ENCODE data around the gene MLC1.

MLC1 gene

DNA sequence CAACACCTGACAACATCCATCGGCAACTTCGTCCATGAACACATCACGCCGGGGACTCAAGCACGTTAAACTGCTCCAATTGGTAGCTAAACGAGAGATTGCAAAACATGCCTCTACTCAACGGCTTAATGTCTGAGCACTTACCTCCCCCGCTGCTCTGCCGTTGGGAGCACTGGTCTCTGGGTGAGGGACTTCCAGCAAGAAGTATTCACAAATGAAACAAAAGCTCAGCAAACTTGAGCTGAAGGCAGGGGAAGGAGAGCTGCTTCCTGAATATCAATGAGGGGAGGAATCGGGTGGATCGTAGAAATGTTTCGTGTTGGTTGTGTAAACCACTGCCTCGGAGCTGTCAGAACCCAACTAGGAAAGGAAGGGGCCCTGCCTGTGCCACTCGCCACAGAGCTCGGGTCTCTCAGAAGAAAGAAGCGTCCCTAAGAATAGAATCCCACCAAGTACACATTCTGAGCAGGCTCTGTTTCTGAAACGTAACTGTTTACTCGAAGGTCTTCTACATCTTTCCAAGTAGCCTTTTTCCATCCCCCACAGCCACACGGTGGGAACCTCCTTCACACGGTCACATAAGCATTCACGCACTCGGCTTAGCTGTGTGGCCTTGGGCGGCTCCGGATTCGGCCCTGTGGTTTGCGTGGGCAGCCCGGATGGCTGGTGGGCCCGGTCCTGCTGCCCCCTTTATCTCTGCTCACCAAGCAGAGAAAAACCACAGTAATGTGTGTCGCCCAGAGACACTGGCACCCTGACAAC, at the start of gene MLC1:
Gene MLC1 (minus strand): TSS at position 216 of the 762 bp plus-strand sequence. CDS start 524 bp downstream, outside the sequence.
- Histone ChIP-seq H3K9ac (ENCODE audit: low read length) (no peak within 1 kb of the TSS), H3K4me3 (ENCODE audit: low read length) (no peak within 1 kb of the TSS), H3K4me1 (ENCODE audit: control insufficient read depth, insufficient read depth, low read length) (peaks cover 8% of the 10 kb centered on the region), H3K9me3 (ENCODE audit: control insufficient read depth, low read length) (no peaks in the 10 kb centered on the region), H3K27me3 (replicated peaks; ENCODE audit: control insufficient read depth, insufficient read depth, low read length) (peaks cover 44% of the 10 kb centered on the region), H3K36me3 (ENCODE audit: control insufficient read depth, insufficient read depth, low read length, severe bottlenecking) (no peaks in the 10 kb centered on the region)
- peak; percentile 5 for DNase-seq (ENCODE audit: low read depth)

DNA sequence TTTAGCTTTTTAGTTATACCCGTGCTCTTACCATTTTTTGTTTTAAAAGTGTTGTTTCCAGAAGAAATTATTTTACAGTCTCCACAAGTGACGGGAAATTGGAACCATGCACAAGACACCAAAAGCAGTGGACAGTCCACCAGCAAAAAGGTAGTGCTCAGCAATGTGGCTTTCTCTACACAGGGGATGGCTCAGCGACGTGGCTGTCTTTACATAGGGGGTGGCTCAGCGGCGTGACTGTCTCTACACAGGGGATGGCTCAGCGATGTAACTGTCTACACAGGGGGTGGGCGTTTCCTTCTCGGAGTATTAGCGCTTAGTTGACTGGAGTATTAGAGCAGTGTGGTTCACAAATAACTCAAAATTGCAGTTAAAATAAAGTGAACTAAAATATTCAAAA, 49.3 kb upstream of the MLC1 start:
- H3K4me1 ChIP-seq (ENCODE audit: control insufficient read depth, insufficient read depth, low read length) = no peaks in the 10 kb centered on the region
- H3K27me3 ChIP-seq (replicated peaks; ENCODE audit: control insufficient read depth, insufficient read depth, low read length) = no peaks in the 10 kb centered on the region
- no peak overlapping the region for H3K9ac ChIP-seq (ENCODE audit: low read length)
- no peak overlapping the region for H3K4me3 ChIP-seq (ENCODE audit: low read length)
- no peaks in the 10 kb centered on the region for H3K36me3 ChIP-seq (ENCODE audit: control insufficient read depth, insufficient read depth, low read length, severe bottlenecking)
- H3K9me3 ChIP-seq (ENCODE audit: control insufficient read depth, low read length) = peaks cover 4% of the 10 kb centered on the region
- DNase-seq (ENCODE audit: low read depth) = no peak

DNA sequence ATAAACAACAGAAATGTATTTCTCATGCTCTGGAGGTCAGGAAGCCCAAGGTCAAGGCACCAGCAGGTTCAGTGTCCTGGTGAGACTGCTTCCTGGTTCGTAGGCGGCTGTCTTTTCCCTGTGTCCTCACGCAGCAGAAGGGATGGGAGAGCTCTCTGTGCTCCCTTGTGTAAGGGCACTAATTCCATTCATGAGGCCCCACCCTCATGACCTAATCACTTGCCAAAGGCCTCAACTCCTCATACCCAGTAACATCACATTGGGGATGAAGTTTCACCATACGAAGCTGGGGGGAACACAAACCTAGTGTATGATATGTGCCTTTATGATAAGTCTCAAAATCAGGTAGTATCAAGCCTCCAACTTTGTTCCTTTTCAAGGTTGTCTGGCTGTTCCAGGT, 46.7 kb upstream of the MLC1 start:
- Histone ChIP-seq H3K4me3 (ENCODE audit: low read length) (no peak overlapping the region), H3K9ac (ENCODE audit: low read length) (no peak overlapping the region), H3K27me3 (replicated peaks; ENCODE audit: control insufficient read depth, insufficient read depth, low read length) (no peaks in the 10 kb centered on the region), H3K36me3 (ENCODE audit: control insufficient read depth, insufficient read depth, low read length, severe bottlenecking) (no peaks in the 10 kb centered on the region), H3K4me1 (ENCODE audit: control insufficient read depth, insufficient read depth, low read length) (no peaks in the 10 kb centered on the region), H3K9me3 (ENCODE audit: control insufficient read depth, low read length) (peaks cover 4% of the 10 kb centered on the region)
- no peak for DNase-seq (ENCODE audit: low read depth)

DNA sequence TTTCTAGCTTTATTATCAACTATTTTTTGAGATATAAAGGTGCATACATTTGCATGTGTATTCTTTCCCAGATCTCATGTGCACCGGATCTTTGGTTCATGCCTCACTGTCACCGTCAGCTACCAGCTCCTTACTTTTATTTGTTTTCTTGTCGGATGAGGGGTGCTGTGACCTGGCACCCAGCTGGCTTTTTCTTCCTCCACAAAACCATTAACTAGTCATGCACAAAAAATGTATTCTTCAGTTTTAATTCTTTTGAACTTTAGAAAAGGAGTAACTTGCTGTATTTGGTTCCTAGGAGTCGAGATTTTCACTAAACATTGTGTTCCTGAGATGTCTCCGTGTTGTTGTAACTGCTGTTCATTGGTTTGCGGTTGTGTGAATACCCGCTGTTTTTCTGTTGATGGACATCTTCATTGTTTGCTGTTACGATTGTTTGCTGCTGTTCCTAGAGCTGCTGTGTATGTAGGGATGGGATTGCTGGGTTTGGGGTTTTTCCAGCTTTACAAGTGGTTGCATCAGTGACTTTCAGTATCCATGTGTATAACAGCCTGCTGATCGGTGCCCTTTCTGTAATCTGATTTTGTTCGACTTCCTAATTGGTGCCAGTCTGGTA, 44.0 kb upstream of the MLC1 start:
- no peaks in the 10 kb centered on the region for H3K4me1 ChIP-seq (ENCODE audit: control insufficient read depth, insufficient read depth, low read length)
- H3K4me3 ChIP-seq (ENCODE audit: low read length) = no peak overlapping the region
- no peaks in the 10 kb centered on the region for H3K36me3 ChIP-seq (ENCODE audit: control insufficient read depth, insufficient read depth, low read length, severe bottlenecking)
- peaks cover 5% of the 10 kb centered on the region for H3K9me3 ChIP-seq (ENCODE audit: control insufficient read depth, low read length)
- no peak overlapping the region for H3K9ac ChIP-seq (ENCODE audit: low read length)
- H3K27me3 ChIP-seq (replicated peaks; ENCODE audit: control insufficient read depth, insufficient read depth, low read length) = no peaks in the 10 kb centered on the region
- peak; percentile 25 for DNase-seq (ENCODE audit: low read depth)

DNA sequence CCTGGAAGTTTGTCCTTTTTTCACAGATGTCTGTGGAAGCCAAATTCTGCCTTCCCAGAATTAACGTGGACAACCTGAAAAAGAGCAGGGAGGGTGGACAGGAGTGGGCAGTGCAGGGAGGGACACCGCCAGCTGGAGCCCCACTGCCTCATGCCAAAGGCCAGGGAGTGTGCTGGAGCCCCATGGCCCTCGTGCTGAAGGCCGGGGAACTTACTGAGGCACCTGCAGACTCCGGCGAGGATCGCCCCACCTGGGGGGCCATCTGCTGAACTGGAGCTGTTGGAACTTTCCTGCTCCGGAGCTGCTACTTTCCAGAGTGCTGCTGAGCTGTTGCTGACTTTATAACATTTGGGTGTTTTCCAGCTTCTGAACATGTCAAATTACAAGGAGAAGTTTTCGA, 39.8 kb upstream of the MLC1 start:
- H3K9me3 ChIP-seq (ENCODE audit: control insufficient read depth, low read length) = peaks cover 26% of the 10 kb centered on the region
- H3K9ac ChIP-seq (ENCODE audit: low read length) = no peak overlapping the region
- peaks cover 1% of the 10 kb centered on the region for H3K4me1 ChIP-seq (ENCODE audit: control insufficient read depth, insufficient read depth, low read length)

DNA sequence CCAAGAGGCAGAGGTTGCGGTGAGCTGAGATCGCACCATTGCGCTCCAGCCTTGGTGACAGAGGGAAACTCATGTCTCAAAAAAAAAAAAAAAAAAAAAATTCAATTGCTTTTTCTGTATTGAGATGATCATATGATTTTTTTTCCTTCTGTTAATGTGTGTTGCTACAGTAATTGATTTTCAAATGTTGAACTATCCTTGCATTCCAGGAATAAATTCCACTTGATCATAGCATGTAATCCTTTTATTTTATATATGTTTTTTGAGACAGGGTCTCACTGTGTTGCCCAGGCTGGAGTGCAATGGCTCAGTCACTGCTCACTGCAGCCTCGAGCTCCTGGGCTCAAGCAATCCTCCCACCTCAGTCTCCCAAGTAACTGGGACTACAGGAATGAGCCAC, 37.9 kb upstream of the MLC1 start:
- H3K36me3 ChIP-seq (ENCODE audit: control insufficient read depth, insufficient read depth, low read length, severe bottlenecking) = no peaks in the 10 kb centered on the region
- peaks cover 26% of the 10 kb centered on the region for H3K9me3 ChIP-seq (ENCODE audit: control insufficient read depth, low read length)
- no peak overlapping the region for H3K4me3 ChIP-seq (ENCODE audit: low read length)
- peaks cover 4% of the 10 kb centered on the region for H3K27me3 ChIP-seq (replicated peaks; ENCODE audit: control insufficient read depth, insufficient read depth, low read length)
- peaks cover 20% of the 10 kb centered on the region for H3K4me1 ChIP-seq (ENCODE audit: control insufficient read depth, insufficient read depth, low read length)
- H3K9ac ChIP-seq (ENCODE audit: low read length) = no peak overlapping the region
- DNase-seq (ENCODE audit: low read depth) = no peak

More for the DNA sequence above, 39.8 kb upstream of the MLC1 start:
- Histone ChIP-seq H3K27me3 (replicated peaks; ENCODE audit: control insufficient read depth, insufficient read depth, low read length) (peaks cover 4% of the 10 kb centered on the region), H3K36me3 (ENCODE audit: control insufficient read depth, insufficient read depth, low read length, severe bottlenecking) (no peaks in the 10 kb centered on the region), H3K4me3 (ENCODE audit: low read length) (no peak overlapping the region)
- no peak for DNase-seq (ENCODE audit: low read depth)

DNA sequence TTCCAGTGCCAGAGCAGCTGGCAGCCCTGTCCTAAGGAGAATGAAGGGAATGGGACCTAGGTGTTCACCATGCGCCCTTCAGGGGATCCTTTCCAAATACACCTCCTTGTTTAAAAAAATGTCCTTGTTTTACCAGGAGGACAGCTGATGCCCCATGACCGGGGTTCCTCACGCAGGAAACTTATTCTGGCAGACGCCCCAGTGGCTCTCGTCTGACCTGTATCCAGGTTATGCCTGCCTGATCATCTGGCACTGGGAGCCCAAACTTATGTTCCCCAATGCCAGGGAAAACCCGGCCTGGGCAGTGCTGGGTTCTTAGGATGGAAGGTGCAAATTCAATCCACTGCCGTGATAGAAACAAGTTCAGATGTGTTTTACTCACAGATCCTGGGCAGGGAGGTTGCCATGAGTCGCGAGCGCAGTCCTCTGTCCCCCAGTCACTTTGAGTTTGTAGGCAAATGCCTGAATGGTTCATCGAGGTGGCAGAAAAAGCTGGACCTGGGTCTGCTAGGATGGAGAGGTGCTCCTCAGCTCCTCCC, 36.0 kb upstream of the MLC1 start:
- Histone ChIP-seq H3K4me1 (ENCODE audit: control insufficient read depth, insufficient read depth, low read length) (peaks cover 20% of the 10 kb centered on the region), H3K4me3 (ENCODE audit: low read length) (no peak overlapping the region), H3K9ac (ENCODE audit: low read length) (no peak overlapping the region), H3K27me3 (replicated peaks; ENCODE audit: control insufficient read depth, insufficient read depth, low read length) (peaks cover 4% of the 10 kb centered on the region), H3K36me3 (ENCODE audit: control insufficient read depth, insufficient read depth, low read length, severe bottlenecking) (no peaks in the 10 kb centered on the region), H3K9me3 (ENCODE audit: control insufficient read depth, low read length) (peaks cover 26% of the 10 kb centered on the region)
- DNase-seq (ENCODE audit: low read depth) = no peak

DNA sequence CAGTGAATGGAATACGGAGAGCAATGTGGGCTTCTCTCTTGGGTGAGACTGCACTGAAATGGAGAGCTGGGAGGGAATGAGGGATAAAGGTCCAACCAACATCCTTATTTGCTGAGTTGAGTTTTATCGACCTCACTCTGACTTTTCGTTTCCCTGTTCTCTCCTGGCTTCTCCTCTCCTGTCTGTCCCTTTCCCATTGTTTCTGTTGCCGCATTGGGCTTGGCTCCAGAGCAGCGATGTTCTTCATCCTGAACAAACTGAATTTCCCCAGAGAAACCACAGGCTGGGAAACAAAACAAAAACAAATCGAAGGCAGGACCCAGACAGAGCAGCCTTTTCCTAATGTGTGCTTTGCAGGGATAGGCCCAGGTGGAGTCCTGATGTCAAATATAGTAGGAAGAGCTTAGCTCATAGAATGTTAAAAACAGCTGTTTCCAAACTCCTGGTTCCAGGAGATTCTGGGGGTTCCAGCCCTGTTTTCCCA, 34.6 kb upstream of the MLC1 start:
- Histone ChIP-seq H3K36me3 (ENCODE audit: control insufficient read depth, insufficient read depth, low read length, severe bottlenecking) (no peaks in the 10 kb centered on the region), H3K4me3 (ENCODE audit: low read length) (no peak overlapping the region), H3K9me3 (ENCODE audit: control insufficient read depth, low read length) (peaks cover 26% of the 10 kb centered on the region), H3K9ac (ENCODE audit: low read length) (no peak overlapping the region), H3K27me3 (replicated peaks; ENCODE audit: control insufficient read depth, insufficient read depth, low read length) (peaks cover 4% of the 10 kb centered on the region), H3K4me1 (ENCODE audit: control insufficient read depth, insufficient read depth, low read length) (peaks cover 20% of the 10 kb centered on the region)
- DNase-seq (ENCODE audit: low read depth) = no peak

DNA sequence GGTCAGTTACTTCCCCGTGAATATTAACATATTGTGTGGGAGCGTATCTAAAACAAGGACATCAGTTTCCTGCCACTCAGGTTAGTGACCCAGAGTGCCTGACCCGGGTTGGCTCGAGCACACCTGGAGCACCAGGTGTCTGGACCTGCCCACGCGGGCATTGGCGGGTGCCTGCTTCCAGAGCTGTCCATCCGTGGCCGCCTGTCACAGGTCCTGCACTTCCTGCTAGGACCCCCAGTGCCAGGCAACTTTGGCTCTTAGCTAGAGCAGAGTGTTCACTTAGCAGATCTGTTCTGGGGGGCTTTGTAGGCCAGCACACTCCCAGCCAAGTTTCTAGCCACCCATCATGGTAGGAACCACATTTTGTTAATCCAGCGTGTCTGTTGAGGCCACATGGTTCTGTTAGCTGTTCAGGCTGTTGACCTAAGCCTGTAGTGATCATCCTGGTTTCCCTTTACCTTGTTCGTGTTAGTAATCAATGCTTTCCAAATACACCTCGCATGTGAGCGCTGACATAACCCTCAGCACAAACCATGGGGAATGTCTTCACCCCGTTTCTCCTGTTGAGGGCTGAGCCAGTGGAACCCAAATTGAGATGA, 34.0 kb upstream of the MLC1 start:
- Histone ChIP-seq H3K27me3 (replicated peaks; ENCODE audit: control insufficient read depth, insufficient read depth, low read length) (peaks cover 4% of the 10 kb centered on the region), H3K36me3 (ENCODE audit: control insufficient read depth, insufficient read depth, low read length, severe bottlenecking) (no peaks in the 10 kb centered on the region), H3K4me3 (ENCODE audit: low read length) (no peak overlapping the region), H3K9me3 (ENCODE audit: control insufficient read depth, low read length) (peaks cover 25% of the 10 kb centered on the region), H3K9ac (ENCODE audit: low read length) (no peak overlapping the region), H3K4me1 (ENCODE audit: control insufficient read depth, insufficient read depth, low read length) (peaks cover 25% of the 10 kb centered on the region)
- DNase-seq (ENCODE audit: low read depth) = no peak

DNA sequence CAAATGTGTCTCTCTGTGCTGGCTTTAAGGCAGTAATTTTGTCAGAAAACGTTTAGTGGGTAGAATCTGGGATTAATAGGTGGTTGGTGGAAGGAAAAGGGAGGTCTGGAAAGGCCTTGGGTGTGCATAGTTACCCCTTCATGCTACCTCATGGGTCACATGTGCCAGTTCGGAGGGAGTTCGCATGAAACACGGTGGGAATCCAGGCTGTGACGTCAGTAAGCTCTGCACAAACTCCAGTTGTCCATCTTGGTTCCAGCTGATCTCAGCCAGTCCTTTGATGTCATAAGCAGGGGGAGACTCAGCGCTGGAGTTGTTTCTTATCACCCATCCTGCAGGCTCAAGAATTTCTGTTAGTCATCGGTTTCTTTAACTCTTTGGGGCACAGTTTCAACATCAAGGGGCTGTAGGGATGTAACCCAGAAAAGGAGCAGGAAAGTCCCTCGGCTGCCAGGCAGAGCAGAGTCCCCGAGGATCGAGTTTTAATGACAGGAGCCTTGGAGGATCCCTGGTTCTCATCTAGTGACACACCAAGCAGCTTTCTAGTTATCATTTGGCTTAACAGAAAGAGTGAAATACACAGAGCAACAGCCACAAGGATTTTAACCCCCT, 33.4 kb upstream of the MLC1 start:
- H3K36me3 ChIP-seq (ENCODE audit: control insufficient read depth, insufficient read depth, low read length, severe bottlenecking) = no peaks in the 10 kb centered on the region
- H3K4me1 ChIP-seq (ENCODE audit: control insufficient read depth, insufficient read depth, low read length) = peaks cover 25% of the 10 kb centered on the region
- DNase-seq (ENCODE audit: low read depth) = peak; percentile 61
- H3K9me3 ChIP-seq (ENCODE audit: control insufficient read depth, low read length) = peaks cover 19% of the 10 kb centered on the region
- no peak overlapping the region for H3K9ac ChIP-seq (ENCODE audit: low read length)
- no peak overlapping the region for H3K4me3 ChIP-seq (ENCODE audit: low read length)
- H3K27me3 ChIP-seq (replicated peaks; ENCODE audit: control insufficient read depth, insufficient read depth, low read length) = peaks cover 4% of the 10 kb centered on the region

DNA sequence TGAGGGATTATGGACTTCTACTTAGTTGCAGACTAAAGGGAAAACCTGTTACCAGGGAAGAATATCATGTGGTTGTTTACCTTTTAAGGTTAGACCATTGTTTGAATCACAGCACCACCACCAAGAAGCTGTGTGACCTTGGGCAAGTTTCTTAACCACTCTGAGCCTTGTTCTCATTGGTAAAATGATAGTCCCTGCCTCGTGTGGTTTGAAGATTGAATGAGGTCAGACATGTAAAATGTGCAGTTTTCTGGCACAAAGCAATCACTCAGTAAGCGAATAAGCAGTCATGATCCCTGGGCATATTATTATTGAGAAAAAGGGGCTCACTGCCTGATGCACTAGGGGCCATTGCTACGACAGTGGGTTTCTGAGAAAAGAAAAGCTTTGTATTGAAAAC, 32.9 kb upstream of the MLC1 start:
- no peak for DNase-seq (ENCODE audit: low read depth)
- H3K27me3 ChIP-seq (replicated peaks; ENCODE audit: control insufficient read depth, insufficient read depth, low read length) = peaks cover 7% of the 10 kb centered on the region
- no peak overlapping the region for H3K4me3 ChIP-seq (ENCODE audit: low read length)
- no peaks in the 10 kb centered on the region for H3K36me3 ChIP-seq (ENCODE audit: control insufficient read depth, insufficient read depth, low read length, severe bottlenecking)
- H3K9ac ChIP-seq (ENCODE audit: low read length) = no peak overlapping the region
- peaks cover 14% of the 10 kb centered on the region for H3K9me3 ChIP-seq (ENCODE audit: control insufficient read depth, low read length)
- peaks cover 25% of the 10 kb centered on the region for H3K4me1 ChIP-seq (ENCODE audit: control insufficient read depth, insufficient read depth, low read length)
